ENCODE results near the gene SNAPIN.

GRCh38 chr1:153616144-153616916 is 42.2 kb upstream of the SNAPIN start, which contains the start of gene S100A14:
- TF ChIP-seq, protein P1, sequence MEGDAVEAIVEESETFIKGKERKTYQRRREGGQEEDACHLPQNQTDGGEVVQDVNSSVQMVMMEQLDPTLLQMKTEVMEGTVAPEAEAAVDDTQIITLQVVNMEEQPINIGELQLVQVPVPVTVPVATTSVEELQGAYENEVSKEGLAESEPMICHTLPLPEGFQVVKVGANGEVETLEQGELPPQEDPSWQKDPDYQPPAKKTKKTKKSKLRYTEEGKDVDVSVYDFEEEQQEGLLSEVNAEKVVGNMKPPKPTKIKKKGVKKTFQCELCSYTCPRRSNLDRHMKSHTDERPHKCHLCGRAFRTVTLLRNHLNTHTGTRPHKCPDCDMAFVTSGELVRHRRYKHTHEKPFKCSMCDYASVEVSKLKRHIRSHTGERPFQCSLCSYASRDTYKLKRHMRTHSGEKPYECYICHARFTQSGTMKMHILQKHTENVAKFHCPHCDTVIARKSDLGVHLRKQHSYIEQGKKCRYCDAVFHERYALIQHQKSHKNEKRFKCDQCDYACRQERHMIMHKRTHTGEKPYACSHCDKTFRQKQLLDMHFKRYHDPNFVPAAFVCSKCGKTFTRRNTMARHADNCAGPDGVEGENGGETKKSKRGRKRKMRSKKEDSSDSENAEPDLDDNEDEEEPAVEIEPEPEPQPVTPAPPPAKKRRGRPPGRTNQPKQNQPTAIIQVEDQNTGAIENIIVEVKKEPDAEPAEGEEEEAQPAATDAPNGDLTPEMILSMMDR (IDR thresholded peaks at IDR 0.05): no peak
- TF ChIP-seq POLR2A (IDR thresholded peaks at IDR 0.05): no peak
